ENCODE data around the gene ENTHD1.

The ENTHD1 gene

GRCh38 chr22:39727541-39727940 lies 166.0 kb downstream of the ENTHD1 start:
- DNase-seq: no peak

GRCh38 chr22:39725351-39726035 lies 168.1 kb downstream of the ENTHD1 start:
- DNase-seq: no peak

- no peak for DNase-seq
Measured at GRCh38 chr22:39724857-39725256, 168.7 kb downstream of the ENTHD1 start.

GRCh38 chr22:39724390-39724789 lies 169.2 kb downstream of the ENTHD1 start:
- DNase-seq: peak; percentile 86

GRCh38 chr22:39723899-39724351 lies 169.6 kb downstream of the ENTHD1 start:
- peak; percentile 97 for DNase-seq

GRCh38 chr22:39723463-39723862 lies 170.1 kb downstream of the ENTHD1 start:
- DNase-seq: no peak

GRCh38 chr22:39722501-39722900 lies 171.1 kb downstream of the ENTHD1 start:
- DNase-seq: peak; percentile 88

- DNase-seq: no peak
Measured at GRCh38 chr22:39722032-39722325, 171.6 kb downstream of the ENTHD1 start.

GRCh38 chr22:39721206-39722031 lies 172.1 kb downstream of the ENTHD1 start:
- DNase-seq: no peak

GRCh38 chr22:39719559-39720450 lies 173.8 kb downstream of the ENTHD1 start:
- DNase-seq: no peak

GRCh38 chr22:39718921-39719475 lies 174.6 kb downstream of the ENTHD1 start:
- no peak for DNase-seq

- DNase-seq: peak; percentile 60
Measured at GRCh38 chr22:39718206-39718605, 175.4 kb downstream of the ENTHD1 start.

- DNase-seq: no peak
Measured at GRCh38 chr22:39717099-39717498, 176.5 kb downstream of the ENTHD1 start.

- DNase-seq: no peak
Measured at GRCh38 chr22:39716534-39716933, 177.0 kb downstream of the ENTHD1 start.

GRCh38 chr22:39715778-39716495 lies 177.6 kb downstream of the ENTHD1 start:
- DNase-seq: no peak

- DNase-seq: no peak
Measured at GRCh38 chr22:39714321-39714720, 179.2 kb downstream of the ENTHD1 start.

- no peak for DNase-seq
Measured at GRCh38 chr22:39713799-39714290, 179.7 kb downstream of the ENTHD1 start.

- DNase-seq: no peak
Measured at GRCh38 chr22:39712751-39713525, 180.6 kb downstream of the ENTHD1 start.

GRCh38 chr22:39712081-39712480 lies 181.5 kb downstream of the ENTHD1 start:
- DNase-seq: no peak

GRCh38 chr22:39710380-39711150 lies 183.0 kb downstream of the ENTHD1 start:
- no peak for DNase-seq

GRCh38 chr22:39707816-39708215 lies 185.7 kb downstream of the ENTHD1 start:
- DNase-seq: no peak

Measured in hematopoietic multipotent progenitor cell treated with erythropoietin and hydrocortisone succinate and interleukin-3 and kit ligand, for 8 days (in vitro differentiated cells).